Hepatocyte (in vitro differentiated cells): ENCODE results near the gene TEX14. TPM values are rescaled to one million over a fixed set of nuclear protein-coding genes. Genes with fewer than 3 reads are reported as not detected.

Source experiments
- DNase-seq: peaks from one replicate; pipeline ENCODE4 v3.0.0-alpha.2; 2016; ENCODE audit warnings: low spot score
- H2AFZ ChIP-seq: fragments of 200-600 bp; sonication (generic); 2 replicates; pipeline ENCODE4 v1.6.0; 2016; ENCODE audit warnings: antibody characterized with exemption, mild to moderate bottlenecking
- H3K27ac ChIP-seq: fragments of 200-600 bp; sonication (generic); 2 replicates; pipeline ENCODE4 v1.5.1; 2016; ENCODE audit warnings: mild to moderate bottlenecking
- H3K27me3 ChIP-seq: fragments of 200-600 bp; sonication (generic); 2 replicates; pipeline ENCODE4 v1.6.1; 2016
- H3K36me3 ChIP-seq: fragments of 200-600 bp; sonication (generic); replicated peaks from 2 replicates; pipeline ENCODE4 v1.5.1; 2016; ENCODE audit warnings: low read depth; ENCODE audit not compliant: insufficient read depth
- H3K4me1 ChIP-seq: fragments of 200-600 bp; sonication (generic); 2 replicates; pipeline ENCODE4 v1.5.1; 2016; ENCODE audit warnings: mild to moderate bottlenecking, moderate library complexity; ENCODE audit not compliant: insufficient read depth
- H3K4me2 ChIP-seq: fragments of 200-600 bp; sonication (generic); 2 replicates; pipeline ENCODE4 v1.6.0; 2016
- H3K4me3 ChIP-seq: fragments of 200-600 bp; sonication (generic); 2 replicates; pipeline ENCODE4 v1.5.1; 2016; ENCODE audit warnings: mild to moderate bottlenecking
- H3K79me2 ChIP-seq: fragments of 200-600 bp; sonication (generic); 2 replicates; pipeline ENCODE4 v1.6.0; 2017; ENCODE audit warnings: mild to moderate bottlenecking
- H3K9me2 ChIP-seq: fragments of 200-600 bp; sonication (generic); replicated peaks from 2 replicates; pipeline ENCODE4 v1.6.0; 2017; ENCODE audit warnings: mild to moderate bottlenecking; ENCODE audit not compliant: insufficient read depth
- H3K9me3 ChIP-seq: fragments of 200-600 bp; sonication (generic); 2 replicates; pipeline ENCODE4 v1.5.1; 2016; ENCODE audit warnings: low read depth, mild to moderate bottlenecking
- H4K20me1 ChIP-seq: fragments of 200-600 bp; sonication (generic); 2 replicates; pipeline ENCODE4 v1.6.0; 2016; ENCODE audit warnings: mild to moderate bottlenecking; ENCODE audit not compliant: insufficient read depth, poor library complexity, severe bottlenecking
- CTCF ChIP-seq: fragments of 200-600 bp; sonication (generic); IDR thresholded peaks from 2 replicates; pipeline ENCODE4 v1.5.1; 2016; ENCODE audit warnings: antibody characterized with exemption, mild to moderate bottlenecking; ENCODE audit not compliant: poor library complexity
- EZH2 ChIP-seq: fragments of 200-600 bp; sonication (generic); IDR thresholded peaks from 2 replicates; pipeline ENCODE4 v1.6.1; 2016; ENCODE audit warnings: antibody characterized with exemption, mild to moderate bottlenecking, borderline replicate concordance
- EZH2phosphoT487 ChIP-seq: fragments of 200-600 bp; sonication (generic); IDR thresholded peaks from one replicate; pipeline ENCODE4 v1.6.1; 2018; ENCODE audit warnings: antibody characterized with exemption, mild to moderate bottlenecking, low read depth, moderate library complexity; ENCODE audit not compliant: unreplicated experiment, severe bottlenecking
- WGBS: methylation state at CpG from one replicate; pipeline ENCODE4 v1.1.6; 2016; ENCODE audit warnings: low lambda C conversion rate; ENCODE audit errors: missing lambda C conversion rate; 5-methylcytosine and 5-hydroxymethylcytosine counted together
- polyA plus RNA-seq: library from polyadenylated mRNA; unstranded; fragments of >200 nt; fragmentation: Nextera tagmentation; extraction: Ambion mirVana; gene quantifications from 2 replicates; pipeline ENCODE4 v1.2.1, GENCODE V29; 2016
- total RNA-seq: library from RNA; depleted of rRNA; stranded (reverse); fragments of >200 nt; gene quantifications from 2 replicates; pipeline ENCODE4 v1.2.3, GENCODE V29; 2014

Gene TEX14
- total and polyA plus RNA-seq, 2 experiments from 2014 or later: 0.07 TPM; not detected in 1

GRCh38 chr17:58535431-58535830 lies 156.4 kb downstream of the TEX14 start:
- Histone ChIP-seq H3K9me2 (no peaks in the 10 kb centered on the region), H3K4me3 (no peak overlapping the region), H4K20me1 (no peaks in the 10 kb centered on the region), H3K27me3 (peaks cover 23% of the 10 kb centered on the region), H3K4me1 (peaks cover 2% of the 10 kb centered on the region), H2AFZ (no peak overlapping the region), H3K36me3 (no peaks in the 10 kb centered on the region), H3K27ac (no peak overlapping the region), H3K9me3 (no peaks in the 10 kb centered on the region), H3K79me2 (no peaks in the 10 kb centered on the region), H3K4me2 (no peak overlapping the region)
- no peak for TF ChIP-seq CTCF
- TF ChIP-seq EZH2: no peak
- TF ChIP-seq EZH2phosphoT487: no peak
- no peak for DNase-seq
- 90% methylated on average over 2 of the region's 2 CpGs for WGBS

GRCh38 chr17:58534901-58535421 lies 156.9 kb downstream of the TEX14 start:
- Histone ChIP-seq H3K27ac (no peak overlapping the region), H3K79me2 (no peaks in the 10 kb centered on the region), H3K27me3 (peaks cover 23% of the 10 kb centered on the region), H3K4me1 (peaks cover 2% of the 10 kb centered on the region), H4K20me1 (no peaks in the 10 kb centered on the region), H3K4me2 (no peak overlapping the region), H2AFZ (no peak overlapping the region), H3K36me3 (no peaks in the 10 kb centered on the region), H3K9me2 (no peaks in the 10 kb centered on the region), H3K9me3 (no peaks in the 10 kb centered on the region), H3K4me3 (no peak overlapping the region)
- WGBS: 89% methylated on average over 4 of the region's 4 CpGs
- no peak for TF ChIP-seq EZH2phosphoT487
- TF ChIP-seq EZH2: no peak
- no peak for DNase-seq

- no peaks in the 10 kb centered on the region for H3K9me3 ChIP-seq
- H3K4me3 ChIP-seq: no peak overlapping the region
- H3K27ac ChIP-seq: no peak overlapping the region
- H3K79me2 ChIP-seq: no peaks in the 10 kb centered on the region
- no peaks in the 10 kb centered on the region for H4K20me1 ChIP-seq
- no peak for DNase-seq
- no peaks in the 10 kb centered on the region for H3K36me3 ChIP-seq
- H3K9me2 ChIP-seq: no peaks in the 10 kb centered on the region
- peaks cover 2% of the 10 kb centered on the region for H3K4me1 ChIP-seq
- 70% methylated on average over 3 of the region's 3 CpGs for WGBS
- TF ChIP-seq CTCF (no peak), EZH2 (no peak), EZH2phosphoT487 (no peak)
- peaks cover 23% of the 10 kb centered on the region for H3K27me3 ChIP-seq
- no peak overlapping the region for H3K4me2 ChIP-seq
- no peak overlapping the region for H2AFZ ChIP-seq
These were observed 157.5 kb downstream of the TEX14 start for GRCh38 chr17:58534331-58534730.

- Histone ChIP-seq H3K79me2 (no peaks in the 10 kb centered on the region), H3K27ac (no peak overlapping the region), H3K4me1 (peaks cover 2% of the 10 kb centered on the region), H2AFZ (no peak overlapping the region), H3K4me2 (no peak overlapping the region), H3K36me3 (no peaks in the 10 kb centered on the region), H3K27me3 (peaks cover 23% of the 10 kb centered on the region), H3K4me3 (no peak overlapping the region), H3K9me2 (no peaks in the 10 kb centered on the region), H3K9me3 (no peaks in the 10 kb centered on the region), H4K20me1 (no peaks in the 10 kb centered on the region)
- WGBS: 95% methylated on average over 5 of the region's 5 CpGs
- TF ChIP-seq CTCF (no peak), EZH2phosphoT487 (no peak), EZH2 (no peak)
- no peak for DNase-seq
These were observed 158.1 kb downstream of the TEX14 start for GRCh38 chr17:58533616-58534188.
